NCI-H748 treated with DMSO at 0.1 percent for 48 hours (cell line): Measurements from ENCODE around the gene NOMO2.
"Not testable (repeated sequence)": the region's sequence is repeated elsewhere in the genome, so short reads cannot be mapped to it uniquely, and the experiment has no call there.

Source experiments
- DNase-seq: peaks from one replicate; lab custom pipeline; 2025; lab: John Stamatoyannopoulos, UW

Gene NOMO2

DNA sequence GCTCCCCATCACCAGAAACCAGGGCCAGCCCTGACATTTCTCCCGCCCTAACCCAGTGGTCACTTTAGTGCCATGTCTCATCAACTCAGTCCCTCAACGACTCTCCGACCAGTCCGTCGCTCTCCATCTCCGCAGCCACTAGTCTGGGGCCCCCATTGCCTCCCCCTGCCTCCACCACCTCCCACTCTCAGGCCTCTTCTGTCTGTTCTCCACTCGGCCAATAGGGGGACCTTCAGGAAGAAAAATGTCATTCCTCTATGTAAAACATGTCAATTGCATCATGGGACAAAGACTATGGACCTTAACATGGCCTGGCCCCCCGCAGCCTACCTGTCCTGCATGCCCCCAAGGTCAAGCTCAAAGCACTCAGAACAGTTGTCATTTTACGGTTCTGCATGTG lies 39.3 kb downstream of the NOMO2 start:
- DNase-seq = not testable (repeated sequence)

DNA sequence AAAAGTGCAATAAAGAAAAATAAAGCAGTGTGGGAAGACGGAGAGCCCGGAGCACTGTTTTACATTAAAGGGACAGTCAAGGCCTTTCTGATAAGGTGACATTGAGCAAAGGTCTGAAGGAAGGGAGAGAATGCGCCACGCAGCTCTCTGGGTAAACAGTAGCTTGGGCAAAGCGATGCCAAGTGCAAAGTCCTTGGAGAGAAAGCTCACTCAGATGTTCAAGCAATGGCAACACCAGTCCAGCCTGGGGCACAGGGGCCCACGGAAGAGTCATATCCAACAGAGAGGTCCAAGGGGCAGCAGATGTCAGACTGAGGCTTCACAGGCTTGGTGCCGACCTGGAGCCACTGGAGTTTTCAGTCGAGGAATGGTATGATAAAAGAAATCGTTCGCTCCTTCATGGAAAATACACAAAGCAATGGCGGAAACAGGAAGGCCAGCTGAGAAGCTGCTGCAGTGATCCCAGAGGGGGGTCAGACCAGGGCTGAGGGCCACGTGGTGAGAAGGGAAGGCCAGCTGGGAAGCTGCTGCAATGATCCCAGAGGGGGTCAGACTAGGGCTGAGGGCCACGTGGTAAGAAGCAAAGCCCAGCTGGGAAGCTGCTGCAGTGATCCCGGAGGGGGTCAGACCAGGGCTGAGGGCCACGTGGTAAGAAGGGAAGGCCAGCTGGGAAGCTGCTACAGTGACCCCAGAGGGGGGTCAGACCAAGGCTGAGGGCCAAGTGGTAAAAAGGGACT lies 40.3 kb downstream of the NOMO2 start:
- DNase-seq = not testable (repeated sequence)

DNA sequence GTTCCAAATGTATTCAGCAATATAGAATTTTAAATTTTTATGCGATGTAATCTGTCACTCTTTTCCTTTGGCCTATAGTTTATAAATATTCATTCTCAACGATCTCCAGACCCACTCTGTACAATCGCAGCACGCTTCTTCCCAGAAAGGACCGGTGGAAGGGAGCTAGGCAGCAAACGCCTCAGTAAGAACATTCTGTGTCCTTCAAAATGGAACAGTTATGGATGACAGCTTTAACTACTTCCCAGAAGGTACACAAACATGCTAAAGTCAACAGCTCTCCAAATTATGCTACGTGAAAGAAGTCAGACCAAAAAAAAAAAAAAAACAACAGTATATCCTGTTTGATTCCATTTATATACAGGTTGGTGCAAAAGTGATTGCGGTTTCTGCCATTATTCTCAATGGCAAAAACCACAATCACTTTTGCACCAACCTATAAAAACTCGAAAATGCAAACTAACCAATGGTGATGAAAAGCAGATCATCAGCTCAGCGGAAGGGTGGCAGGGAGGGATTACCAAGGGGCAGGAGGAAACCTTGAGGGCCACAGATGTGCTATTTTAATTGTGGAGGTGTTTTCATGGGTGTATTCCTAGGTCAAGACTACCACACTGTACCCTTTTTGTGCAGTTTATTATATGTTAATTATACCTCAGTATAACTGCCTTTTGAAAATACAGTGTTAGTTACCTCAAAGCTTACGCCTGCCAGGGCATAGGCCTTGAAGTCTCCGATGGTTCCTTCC lies 43.2 kb downstream of the NOMO2 start:
- not testable (repeated sequence) for DNase-seq

DNA sequence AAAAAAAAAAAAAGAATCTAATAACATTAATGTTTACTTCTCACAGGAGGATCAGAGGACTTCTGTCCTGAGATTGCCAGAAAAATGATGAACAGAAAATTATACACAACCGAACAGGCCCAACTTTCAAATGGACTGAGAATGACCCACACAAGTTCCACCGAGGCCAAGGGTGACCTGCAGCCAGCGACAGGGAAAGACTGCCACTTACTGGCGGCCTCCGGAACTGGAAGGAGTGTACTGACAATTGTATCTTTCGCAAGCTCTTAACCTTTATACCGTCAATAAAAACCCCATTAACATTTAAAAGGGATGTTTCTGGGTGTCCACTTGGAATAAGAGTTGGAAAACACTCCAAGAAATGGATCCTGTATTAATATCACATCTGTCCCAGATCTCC lies 63.5 kb downstream of the NOMO2 start:
- not testable (repeated sequence) for DNase-seq

DNA sequence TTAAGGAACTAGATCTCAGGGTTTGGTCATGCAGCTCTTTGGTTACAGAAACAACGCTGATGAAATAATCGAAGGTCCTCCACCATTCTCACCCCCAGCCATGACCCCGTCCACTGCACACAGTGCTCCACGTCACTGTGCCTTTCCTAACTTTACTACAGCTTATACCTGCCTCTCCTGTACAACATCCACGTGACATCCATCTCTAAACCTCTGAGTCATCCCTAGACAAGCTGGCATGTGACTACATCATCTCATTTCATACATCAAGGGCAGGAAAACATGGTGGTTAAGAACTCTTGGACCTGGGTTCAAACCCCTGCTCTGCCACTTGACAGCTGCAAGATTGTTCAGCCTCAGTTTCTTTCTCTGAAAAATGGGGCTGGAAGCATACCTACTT lies 64.9 kb downstream of the NOMO2 start:
- not testable (repeated sequence) for DNase-seq

DNA sequence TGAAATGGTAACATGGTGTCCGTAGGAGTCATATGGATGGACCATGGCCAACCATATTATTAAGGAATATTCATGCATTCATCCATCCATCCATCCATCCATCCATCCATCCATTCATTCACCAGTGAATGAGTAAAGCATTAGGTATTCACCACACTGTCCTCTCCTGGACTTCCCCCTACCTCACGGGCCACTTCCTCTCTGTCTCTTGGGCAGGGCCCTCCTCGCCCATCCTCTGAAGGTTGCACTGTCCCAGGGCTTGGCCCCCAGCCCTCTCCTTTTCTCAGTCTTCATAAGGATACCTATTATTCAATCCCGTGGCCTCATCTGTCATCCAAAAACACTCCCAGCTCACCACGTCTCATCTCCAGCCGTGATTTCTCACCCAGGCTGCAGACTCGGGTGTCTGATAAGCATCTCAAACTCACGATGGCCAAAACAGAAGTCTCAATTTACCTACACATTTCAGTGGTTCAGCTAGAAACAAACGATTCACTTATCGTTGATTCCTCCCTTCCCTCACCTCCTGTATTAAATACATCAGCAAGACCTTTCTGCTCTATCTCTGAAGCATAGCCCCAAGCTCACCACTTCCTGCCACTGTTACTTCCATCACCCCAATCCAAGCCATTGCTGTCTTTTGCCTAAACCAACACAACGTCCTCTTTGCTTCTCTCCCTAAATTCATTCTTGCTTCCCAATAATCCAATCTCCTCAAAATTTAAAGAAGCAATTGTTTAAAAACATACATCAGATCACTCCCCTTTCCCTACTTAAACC lies 69.6 kb downstream of the NOMO2 start:
- not testable (repeated sequence) for DNase-seq

DNA sequence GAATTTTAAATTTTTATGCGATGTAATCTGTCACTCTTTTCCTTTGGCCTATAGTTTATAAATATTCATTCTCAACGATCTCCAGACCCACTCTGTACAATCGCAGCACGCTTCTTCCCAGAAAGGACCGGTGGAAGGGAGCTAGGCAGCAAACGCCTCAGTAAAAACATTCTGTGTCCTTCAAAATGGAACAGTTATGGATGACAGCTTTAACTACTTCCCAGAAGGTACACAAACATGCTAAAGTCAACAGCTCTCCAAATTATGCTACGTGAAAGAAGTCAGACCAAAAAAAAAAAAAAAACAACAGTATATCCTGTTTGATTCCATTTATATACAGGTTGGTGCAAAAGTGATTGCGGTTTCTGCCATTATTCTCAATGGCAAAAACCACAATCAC lies 125.9 kb downstream of the NOMO2 start:
- not testable (repeated sequence) for DNase-seq

DNA sequence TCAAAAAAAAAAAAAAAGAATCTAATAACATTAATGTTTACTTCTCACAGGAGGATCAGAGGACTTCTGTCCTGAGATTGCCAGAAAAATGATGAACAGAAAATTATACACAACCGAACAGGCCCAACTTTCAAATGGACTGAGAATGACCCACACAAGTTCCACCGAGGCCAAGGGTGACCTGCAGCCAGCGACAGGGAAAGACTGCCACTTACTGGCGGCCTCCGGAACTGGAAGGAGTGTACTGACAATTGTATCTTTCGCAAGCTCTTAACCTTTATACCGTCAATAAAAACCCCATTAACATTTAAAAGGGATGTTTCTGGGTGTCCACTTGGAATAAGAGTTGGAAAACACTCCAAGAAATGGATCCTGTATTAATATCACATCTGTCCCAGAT lies 146.1 kb downstream of the NOMO2 start:
- not testable (repeated sequence) for DNase-seq

DNA sequence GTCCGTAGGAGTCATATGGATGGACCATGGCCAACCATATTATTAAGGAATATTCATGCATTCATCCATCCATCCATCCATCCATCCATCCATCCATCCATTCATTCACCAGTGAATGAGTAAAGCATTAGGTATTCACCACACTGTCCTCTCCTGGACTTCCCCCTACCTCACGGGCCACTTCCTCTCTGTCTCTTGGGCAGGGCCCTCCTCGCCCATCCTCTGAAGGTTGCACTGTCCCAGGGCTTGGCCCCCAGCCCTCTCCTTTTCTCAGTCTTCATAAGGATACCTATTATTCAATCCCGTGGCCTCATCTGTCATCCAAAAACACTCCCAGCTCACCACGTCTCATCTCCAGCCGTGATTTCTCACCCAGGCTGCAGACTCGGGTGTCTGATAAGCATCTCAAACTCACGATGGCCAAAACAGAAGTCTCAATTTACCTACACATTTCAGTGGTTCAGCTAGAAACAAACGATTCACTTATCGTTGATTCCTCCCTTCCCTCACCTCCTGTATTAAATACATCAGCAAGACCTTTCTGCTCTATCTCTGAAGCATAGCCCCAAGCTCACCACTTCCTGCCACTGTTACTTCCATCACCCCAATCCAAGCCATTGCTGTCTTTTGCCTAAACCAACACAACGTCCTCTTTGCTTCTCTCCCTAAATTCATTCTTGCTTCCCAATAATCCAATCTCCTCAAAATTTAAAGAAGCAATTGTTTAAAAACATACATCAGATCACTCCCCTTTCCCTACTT lies 152.2 kb downstream of the NOMO2 start:
- DNase-seq = not testable (repeated sequence)

DNA sequence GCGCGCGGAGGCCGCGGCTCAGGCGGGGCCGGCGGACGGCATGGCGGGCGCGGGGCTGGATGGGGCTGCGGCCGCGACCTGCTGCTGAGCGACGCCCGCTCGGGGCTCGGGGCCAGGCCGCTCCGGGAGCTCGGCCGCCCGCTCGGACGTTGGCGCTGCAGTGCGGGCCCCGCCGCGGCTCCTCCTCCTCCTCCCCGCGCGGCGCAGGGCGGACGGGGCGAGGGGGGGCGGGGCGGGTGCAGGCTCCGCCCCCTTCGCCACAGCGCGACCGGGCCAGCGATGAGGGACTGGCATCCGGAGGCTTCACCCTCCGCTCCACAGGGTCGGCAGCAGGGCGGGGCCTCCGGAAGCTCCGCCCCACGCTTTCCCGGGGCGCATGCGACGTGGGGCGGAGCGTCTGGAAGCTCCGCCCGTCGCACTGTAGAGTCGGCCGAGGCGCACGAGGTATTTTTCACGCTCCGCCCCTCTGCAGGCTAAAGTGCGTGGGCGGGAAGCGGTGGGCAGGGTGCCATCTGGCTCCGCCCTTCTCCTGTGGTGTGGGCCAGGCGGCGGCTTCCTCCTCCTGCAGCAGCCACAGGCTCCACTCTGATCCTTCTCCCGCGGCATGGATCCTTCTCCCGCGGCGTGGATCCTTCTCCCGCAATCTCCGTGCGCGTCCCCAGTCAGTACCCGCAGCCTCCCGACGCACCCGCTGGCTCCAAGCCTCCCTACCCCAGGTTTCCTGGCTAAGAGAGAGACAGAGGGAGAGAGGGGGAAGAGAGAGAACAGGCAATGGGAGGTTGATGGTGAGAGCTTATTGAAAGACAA lies 159.8 kb downstream of the NOMO2 start:
- DNase-seq = not testable (repeated sequence)

DNA sequence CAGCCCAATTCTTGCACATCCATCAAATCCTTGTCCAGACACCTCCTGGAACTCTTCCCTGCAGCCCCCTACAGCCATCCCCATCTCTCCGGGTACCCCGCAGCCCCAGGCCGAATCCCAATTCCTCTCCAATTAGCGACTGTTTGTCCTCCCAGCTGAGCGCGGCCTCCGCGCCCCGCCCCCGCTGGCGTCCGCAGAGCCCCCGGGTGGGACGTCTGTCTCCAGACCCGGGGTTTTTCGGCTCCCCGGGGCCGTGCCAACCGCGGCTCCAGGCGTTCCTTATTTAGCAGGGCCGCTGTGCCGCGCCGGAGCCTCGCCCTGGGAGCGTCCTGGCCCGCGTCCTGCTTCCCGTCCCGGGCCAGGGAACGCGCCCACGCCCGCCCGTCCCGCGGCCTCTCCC lies 160.7 kb downstream of the NOMO2 start:
- DNase-seq = not testable (repeated sequence)

DNA sequence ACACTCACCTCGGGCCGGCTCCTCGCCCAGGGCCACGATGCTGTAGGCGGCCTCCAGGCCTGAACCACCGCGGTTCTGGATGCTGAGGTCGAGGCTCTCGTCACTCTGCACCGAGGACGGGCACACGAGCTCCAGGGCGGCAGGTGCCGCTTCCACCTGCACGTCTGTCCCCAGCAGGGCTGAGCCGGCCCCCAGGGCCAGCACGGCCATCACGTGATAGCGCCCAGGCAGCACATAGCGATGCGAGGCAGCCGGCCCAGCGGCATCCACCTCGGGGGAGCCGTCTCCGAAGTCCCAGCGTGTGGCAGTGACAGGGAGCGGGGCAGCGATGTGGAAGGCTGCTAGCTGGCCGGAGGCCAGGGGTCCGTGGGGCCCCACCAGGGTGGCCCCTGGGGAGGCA lies 167.5 kb downstream of the NOMO2 start:
- not testable (repeated sequence) for DNase-seq

DNA sequence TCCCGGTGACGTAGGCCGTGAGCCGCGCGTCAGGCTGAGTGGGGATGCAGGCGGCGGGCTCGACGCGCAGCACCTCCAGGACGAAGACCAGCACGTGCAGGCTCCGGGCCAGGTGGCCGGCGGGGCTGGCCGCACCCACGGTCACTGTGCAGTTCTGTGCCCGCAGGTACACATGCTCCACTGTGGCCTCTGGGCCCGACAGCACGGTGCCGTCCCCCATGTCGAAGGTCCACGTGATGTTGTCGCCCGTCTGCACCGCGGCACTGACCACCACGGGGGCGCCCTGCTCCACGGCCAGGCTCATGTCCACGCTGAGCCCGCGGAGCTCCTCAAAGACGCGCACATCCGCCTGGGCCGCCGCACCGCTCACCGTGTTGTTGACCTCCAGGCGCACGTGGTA lies 174.1 kb downstream of the NOMO2 start:
- not testable (repeated sequence) for DNase-seq

DNA sequence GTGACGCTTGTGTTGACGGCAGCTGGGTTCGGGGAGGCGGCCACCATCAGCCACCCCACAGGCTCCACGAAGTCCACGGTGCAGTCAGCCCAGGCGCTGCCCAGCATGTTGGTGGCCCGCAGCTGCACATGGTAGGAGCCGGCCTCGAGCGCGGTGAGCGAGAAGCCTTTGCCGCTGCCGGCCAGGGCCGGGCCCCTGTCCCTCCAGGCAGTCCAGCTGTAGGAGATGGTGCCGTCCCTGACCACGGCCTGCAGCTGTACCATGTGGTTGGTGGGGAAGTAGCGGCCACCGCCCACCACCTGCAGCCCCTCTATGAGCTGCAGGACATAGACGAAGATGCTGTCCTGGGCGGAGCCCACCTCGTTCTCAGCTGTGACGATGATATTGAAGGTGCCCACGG lies 175.4 kb downstream of the NOMO2 start:
- DNase-seq = not testable (repeated sequence)

DNA sequence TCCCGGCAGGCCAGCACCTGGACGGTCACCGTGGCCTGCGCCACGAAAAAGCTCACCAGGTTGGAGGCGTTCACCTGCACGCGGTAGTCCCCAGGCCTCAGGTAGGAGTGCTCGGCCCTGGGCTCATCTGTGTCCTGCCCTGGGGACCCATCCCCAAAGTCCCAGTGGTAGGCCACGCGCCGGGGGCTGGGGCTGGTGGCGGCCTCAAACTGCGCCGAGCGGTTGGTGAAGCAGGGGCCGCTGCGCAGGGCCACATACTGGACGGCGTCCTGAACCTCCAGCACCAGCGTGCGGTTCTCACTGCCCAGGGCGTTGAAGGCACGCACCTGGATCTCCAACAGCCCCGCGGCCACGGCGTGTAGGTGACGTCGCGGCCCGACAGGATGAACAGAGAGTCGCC lies 176.6 kb downstream of the NOMO2 start:
- not testable (repeated sequence) for DNase-seq

DNA sequence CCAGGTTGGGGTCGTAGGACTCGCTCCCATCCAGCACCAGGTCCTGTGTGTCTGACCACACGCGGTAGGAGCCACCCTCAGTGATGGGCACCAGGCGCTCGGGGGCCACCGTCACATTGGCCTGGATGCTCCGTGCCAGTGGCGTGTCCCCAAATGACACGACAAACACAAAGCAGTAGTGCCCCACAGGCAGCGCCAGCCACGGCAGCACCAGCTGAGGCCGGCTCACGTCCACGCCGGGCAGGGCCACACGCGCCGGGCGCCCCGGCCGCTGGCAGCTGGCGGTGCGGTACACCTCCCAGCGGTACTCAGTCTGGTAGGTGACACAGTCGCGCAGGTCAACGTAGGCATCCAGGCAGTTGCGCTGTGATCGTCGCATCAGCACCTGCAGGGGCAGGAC lies 177.0 kb downstream of the NOMO2 start:
- DNase-seq = not testable (repeated sequence)

DNA sequence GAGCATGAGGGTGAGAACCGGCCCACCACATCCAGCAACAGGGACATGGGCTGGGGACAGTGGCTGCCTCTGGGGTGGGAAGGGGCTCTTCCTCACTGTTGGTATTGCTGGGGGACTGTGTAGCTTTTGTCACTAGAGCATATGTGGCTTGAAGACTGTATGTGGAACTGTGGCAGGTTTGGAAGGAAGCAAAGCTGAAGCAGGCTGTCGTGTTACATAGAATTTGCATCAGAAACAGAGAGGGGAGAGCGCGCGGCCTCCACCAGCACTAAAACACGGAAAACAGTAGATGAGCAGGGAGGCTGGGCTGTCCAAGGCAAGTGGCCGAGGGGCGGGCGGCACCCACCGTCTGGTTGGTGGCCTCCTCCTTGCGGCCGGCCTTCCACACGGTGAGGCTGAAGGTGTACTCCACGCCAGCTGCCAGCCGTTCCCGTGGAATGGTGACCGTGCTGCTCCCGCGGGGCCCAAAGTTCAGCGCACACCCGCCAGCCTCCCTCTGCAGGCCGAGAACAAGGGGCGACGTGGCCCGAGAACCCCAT lies 177.7 kb downstream of the NOMO2 start:
- DNase-seq = not testable (repeated sequence)

DNA sequence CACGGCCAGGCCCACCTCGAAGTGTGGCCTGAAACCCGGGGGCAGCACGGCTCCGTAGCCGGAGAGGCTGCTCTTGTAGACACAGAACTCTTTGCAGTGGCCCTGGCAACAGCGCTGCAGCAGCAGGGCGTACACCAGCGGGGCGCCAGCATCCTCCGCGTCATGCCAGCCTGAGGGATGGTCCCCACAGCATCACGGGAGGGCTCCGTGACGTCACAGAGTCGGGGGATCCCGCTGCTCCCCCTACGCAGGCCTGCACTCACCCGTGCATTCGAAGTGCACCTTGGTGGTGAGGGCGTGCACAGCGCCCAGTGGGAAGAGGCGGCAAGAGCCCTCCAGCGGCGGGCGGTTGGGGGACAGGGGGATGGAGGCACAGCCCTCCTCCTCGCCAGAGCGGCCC lies 179.2 kb downstream of the NOMO2 start:
- DNase-seq = not testable (repeated sequence)
